Activated gamma-delta T cell (primary cell): ENCODE data around the gene EIF2B2.
"Not testable (repeated sequence)": the region's sequence is repeated elsewhere in the genome, so short reads cannot be mapped to it uniquely, and the experiment has no call there.

Experiments
- DNase-seq: peaks from one replicate; lab custom pipeline; 2025; lab: John Stamatoyannopoulos, UW

EIF2B2 gene

DNA sequence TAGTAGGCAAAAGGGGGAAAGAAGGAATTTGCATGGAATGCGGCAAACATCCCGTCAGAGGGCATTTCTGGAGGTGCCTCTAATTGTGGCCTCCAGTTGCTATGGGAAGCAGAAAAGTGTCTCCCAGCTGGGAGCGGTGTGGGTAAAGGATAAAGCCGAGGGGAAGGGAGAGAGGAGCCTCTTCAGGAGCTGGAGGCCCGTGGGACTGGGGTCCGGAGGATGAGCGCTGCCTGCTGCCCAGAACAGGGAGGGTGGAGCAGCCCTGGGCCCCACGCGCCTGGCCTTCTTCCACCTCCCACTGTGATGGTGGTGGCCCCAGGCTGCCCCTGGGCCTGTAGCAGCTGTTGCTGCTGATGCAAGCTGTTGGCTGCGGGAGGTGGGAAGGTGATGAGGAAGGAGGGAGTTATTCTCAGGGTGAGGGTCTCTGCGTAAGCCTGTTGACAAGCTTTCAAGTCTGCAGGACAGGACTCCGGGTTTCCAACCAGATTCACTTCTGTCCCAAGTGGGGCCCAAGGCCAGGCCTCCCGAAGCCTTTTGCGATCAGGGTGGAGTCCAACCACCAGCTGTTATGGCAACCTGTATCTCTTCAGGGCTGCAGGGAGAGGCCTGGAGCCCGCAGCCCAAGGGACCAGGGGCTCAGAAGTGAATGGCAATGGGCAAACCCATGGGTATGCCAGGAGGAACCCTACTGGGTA lies 28.2 kb upstream of the EIF2B2 start:
- DNase-seq: no peak

DNA sequence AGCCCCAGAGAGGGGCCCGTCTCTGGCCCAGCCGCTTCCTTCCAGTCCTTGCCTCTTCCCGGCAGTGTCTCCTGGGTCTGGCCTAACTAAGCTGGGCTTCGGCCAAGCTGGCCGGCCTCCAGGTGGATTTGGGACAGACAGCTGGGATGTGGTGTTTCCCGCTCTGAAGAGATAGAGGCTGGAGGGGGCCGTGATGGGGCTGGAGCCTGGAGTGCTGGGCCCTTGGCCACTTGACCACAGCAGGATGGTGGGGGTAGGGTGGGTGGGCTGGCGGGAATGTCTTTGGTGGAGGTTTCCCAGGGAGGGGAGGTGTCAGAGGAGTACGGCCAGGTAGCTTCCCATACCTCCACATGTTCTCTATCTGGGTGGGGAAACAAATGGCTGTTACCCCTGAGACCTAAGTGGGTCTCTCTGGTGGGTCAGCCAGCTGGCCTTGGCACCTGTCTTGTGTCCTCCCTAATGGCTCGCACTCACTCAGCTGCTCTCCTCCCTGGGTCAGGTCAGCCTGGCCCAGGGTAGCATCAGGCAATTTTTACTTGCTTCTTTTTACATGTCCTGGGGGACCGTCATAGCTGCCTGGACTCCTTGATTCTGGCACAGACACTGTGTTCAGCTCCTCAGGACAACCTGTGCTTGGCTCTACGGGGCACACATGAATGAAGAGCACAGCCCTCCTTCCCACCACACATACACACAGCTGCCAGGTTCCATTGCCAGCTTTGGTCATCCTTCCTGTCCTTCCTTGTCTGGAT lies 27.5 kb upstream of the EIF2B2 start:
- no peak for DNase-seq

DNA sequence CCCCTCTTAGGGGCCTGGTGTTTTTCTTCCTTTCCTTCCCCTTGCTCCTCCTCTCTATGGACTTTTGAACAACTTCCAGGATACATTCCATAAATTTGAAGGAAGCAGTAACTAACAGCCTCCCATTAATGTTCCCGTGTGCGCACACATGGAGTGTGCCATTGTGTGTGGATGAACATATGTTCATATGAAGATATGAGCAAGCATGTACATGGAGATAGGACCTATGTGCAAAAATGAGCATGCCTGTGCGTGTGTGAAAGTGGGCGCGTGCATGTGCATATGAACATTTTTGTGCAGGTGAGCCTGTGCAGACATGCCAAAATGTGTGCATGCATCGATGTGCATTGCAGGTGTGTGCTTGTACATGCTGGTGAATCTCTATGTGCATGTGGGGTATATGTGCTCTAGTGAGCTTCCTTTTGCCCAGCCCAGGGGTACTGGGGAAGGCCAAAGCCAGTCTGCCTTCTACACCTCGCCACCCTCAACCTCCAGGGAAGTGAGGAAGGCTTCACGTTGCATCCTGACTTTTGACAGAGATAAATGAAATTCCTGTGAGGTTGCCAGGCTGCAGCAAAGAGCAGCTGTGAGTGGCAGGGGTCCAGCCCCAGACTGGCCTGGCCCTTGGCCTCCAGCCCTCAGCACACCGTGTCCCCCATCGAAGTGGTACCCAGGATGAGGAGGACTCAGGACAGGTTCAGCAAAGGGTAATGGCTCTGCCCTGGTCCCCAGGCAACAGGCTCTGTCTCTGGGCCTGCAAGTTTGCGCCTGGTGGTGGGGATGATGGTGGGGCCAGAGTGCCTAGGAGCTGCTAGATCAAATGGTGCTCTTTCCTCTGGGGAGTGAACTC lies 26.2 kb upstream of the EIF2B2 start:
- DNase-seq: no peak

DNA sequence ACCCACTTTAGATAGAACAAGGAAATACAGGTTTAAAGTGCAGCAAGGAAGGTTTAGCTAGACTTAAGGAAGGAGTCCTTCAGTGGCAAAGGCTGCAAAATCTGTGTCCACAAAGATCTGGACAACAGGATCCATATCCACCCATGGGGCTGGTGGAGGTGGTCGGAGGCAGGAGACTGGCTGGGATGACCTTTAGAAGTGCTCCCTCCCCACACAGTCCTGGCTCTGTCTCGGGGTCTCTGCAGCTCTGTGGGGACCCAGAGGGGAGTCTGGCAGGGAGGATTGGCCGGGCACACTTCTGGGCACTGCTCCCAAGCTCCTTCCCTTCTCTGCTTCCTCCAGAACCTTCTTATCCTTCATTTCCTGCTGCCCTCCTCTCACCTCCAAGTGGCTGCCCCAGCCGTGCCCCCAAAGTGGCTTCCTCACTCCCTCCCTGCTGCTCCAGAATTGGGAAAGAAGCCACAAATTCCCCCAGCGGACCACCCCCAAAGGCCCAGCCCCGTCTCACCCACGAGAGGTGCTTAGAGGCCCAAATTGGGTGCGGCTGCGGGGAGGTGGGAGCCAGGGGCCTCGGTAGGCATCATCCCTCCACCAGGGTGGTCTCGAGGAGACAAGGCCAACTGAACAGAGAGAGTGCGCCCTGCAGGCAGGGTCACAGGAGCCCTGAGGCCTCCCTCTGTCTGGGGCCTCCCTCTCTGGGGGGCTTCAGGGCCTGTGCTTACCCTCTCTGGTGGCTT lies 25.4 kb upstream of the EIF2B2 start:
- no peak for DNase-seq

DNA sequence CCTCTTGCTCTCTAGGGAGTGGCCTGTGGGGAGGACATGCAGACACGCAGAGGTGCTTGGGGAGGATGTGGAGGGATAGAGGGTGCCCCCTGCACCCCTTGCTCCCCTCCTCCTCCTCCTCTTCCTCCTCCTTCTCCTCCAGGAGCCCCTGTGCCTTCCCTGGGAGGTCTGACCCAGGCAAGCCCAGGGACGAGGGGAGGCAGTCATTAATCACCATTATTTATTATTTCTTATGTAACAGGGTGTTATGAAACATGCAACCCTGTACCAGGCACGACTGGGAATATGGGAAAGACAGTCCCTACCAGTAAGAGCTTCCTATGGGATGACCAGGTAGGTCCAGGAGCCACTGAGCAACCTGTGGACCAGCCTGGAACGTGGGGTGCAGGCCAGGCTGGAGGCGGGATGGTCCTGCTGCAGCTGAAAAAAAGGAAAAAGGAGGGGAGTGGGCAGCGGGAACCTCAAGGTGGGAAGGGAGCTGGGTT lies 24.8 kb upstream of the EIF2B2 start:
- DNase-seq: no peak

DNA sequence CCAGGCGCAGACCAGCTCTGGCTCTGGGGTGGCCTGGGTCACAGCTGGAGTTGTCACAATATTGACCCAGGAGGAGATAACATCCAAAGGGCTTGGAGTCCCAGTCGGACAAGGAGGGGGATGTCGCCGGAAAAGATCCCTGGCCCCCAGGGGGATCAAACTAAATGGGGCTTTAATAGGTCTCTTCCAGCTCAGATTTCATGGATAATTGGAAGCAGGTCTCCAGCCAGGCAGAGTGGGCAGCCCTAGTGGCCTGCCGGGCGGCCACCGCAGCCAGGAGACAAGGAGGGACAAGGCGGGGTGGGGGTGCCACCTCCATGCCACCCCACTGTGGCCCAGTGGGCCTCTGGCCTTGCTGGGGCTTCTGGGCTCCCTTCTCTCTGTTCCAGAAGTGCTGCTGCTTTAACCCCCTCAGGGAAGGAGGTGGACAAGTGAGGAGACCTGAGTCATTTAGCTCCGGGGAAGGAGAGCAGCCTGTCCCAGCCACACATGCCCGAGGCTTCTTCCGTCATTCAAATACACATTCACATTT lies 24.2 kb upstream of the EIF2B2 start:
- DNase-seq: no peak

DNA sequence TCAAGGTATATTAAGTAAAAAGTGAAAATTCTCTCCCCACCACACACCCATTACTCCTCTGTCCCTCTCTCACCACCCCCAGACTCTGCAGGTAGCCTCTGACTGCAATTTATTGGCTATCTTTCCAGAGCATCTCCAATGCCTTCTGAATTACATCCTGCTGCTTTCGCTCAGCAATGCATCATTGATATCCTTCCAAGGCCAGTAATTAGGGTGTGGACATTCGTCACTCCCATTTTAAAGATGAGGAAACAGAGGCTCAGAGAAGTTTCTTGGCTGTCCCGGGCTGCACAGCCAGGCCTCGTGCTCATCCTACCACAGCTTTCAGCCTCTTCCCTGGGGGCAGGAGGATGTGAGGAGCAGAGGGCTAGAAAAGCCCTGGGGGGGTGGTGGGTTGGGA lies 23.7 kb upstream of the EIF2B2 start:
- DNase-seq: no peak

DNA sequence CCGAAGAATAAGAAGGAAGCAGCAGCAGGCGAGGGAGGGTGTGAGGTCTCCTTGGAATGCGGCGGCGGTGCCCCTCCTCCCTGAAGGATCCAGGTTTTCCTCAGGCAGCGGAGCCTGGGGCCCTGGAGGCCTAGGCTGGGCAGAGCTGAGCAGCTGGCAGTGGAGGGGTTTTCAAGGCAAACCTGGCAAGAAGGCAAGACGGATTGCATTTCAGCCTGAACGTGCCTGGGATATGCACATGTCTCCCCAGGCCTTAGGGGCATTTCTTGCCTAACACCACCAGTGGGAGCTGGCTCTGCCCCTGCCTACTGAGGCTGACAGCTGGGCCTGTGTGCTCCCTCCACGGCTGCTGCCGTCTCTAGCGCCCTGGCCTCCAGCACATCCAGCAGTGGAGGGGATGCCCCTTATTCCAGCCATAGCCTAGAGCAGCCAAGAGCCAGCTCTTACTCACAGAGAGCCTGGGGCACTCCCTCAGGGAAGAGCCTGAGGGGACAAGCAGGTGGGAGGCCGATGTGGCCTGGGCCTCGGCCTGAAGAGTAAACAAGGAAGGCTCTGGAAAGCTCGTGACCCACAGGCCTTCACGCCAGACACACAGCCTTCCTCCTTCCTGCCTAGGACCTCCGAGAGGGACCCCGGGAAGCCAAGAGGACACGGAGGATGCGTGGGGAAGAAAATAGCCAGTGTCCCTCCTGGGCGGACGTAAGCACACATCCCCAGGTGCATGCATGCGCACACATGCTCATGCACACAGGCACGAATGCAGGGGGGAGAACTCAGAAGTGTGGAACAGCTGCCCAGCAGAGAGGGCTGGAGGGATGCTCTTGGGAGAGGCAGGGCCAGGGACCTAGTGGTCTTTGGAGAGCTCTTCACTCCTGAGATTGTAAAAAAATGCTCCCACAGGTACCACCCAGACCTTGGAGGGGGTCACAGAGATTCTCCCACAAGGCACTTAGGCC lies 23.0 kb upstream of the EIF2B2 start:
- DNase-seq: no peak

DNA sequence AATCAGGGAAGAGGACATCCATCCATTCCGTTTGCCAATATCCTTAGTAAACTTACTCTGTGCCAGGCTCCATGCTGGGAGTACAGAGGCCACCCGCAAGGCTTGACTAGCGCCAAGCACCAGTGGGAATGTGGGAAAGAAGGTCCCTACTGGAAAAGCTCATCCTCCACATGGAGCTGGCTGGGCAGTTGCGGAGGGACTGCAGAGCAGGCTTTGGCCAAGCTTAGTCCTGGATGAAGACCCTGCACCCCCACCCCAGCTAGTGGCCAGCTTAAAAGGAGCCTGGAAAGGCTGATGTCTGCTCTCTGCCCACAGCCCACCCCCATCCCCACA lies 22.4 kb upstream of the EIF2B2 start:
- no peak for DNase-seq

DNA sequence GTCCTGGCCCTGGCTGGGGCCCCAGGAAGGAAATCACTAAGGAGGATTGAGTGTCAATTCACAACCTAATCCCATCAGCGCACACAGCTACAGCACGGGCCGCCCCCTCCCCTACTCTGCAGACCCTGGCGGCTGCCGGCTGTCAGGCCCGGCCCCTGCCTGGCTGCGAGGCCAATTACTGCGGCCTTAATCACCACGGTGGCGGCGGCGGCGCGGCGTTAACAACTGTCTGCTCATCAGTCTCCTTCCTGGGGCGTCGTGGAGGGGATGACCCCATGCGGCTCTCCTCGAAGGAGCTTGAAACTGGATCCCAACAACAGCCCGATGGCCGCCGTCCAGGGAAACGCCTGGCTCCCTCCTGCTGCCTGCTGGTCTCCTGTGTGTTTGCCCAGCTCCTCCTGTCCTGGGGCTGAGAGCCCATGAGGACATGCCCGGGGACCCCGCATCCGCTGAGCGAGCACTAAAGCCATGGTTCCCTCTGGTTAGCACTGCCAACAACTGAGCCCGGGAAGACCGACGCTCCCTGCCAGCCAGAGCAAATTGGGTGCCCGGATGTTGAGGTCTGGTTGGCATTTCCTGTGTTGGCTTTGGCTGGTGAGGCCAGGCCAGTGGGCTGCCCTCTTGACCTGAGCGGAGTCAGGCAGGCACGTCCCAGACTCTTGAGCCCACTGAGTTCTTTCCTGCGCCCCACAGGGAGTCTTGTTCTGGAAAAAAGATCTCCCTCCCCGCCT lies 21.8 kb upstream of the EIF2B2 start:
- DNase-seq: no peak

DNA sequence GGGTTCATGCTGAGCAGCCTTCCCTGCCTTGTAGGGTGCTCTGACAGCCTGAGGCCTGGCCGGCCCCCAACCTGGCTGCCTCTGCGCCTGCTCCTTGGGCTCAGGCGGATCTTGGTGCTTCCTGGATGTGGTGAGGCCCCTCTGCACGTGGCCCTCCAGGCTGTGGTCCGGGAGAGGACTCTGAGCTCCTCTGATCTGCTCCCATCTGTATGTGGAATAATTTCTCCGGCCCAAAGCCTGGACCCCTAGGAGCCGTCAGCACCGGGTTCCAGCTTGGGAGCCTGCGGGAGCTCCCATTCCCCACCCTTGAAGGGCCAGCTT lies 21.3 kb upstream of the EIF2B2 start:
- no peak for DNase-seq

DNA sequence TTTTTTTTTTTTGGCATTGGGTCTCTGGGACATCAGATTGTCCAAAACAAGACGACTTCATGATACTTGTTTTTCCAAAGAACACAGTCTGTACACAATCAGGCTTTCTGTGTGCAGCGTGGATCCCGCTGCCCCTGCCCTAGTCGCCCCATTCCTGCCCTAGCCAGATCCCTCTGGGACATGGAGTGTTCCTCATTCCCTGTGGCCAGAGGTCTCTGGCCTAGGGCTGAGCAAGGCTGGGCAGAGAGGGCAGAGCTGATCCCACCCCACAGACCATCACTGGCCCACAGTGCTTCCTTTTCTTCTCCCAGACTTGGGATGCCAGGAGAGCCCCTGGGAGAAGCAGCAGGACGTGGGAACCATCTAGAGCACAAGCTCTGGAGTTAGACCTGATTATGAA lies 20.9 kb upstream of the EIF2B2 start:
- no peak for DNase-seq

DNA sequence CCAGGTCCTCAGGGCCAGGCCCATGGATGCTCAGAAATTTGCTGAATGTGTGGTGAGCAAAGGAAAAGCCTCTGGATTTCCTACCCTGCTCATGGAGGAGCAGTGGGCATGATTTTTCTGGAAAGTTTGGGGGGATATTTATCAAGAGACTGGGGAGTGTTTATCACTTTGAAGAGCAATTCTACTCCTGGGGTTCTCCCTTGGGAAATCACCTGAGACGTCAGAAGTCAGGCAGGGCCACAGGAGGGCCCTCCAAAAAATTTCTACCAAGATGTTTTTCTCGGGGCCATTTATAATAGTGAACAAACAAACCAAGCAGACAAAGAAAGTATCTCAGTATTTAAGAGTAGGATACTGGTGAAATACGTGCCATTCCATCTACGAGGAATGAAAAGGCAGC lies 20.1 kb upstream of the EIF2B2 start:
- no peak for DNase-seq

DNA sequence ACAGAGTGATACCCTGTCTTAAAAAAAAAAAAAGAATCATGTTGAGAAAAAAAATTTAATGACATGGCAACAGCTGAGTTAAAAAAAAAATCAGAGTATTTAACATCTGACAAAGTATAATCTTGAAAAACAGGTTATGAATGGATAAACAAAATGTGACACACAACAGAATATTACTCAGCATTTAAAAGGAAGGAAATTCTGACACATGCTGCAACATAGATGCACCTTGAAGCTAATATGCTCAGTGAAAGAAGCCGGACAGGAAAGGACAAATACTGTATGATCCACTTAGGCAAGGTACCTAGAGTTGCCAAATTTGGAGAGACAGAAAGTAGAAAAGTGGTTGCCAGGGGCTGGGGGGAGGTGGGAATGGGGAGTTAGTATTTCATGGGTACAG lies 19.4 kb upstream of the EIF2B2 start:
- no peak for DNase-seq

DNA sequence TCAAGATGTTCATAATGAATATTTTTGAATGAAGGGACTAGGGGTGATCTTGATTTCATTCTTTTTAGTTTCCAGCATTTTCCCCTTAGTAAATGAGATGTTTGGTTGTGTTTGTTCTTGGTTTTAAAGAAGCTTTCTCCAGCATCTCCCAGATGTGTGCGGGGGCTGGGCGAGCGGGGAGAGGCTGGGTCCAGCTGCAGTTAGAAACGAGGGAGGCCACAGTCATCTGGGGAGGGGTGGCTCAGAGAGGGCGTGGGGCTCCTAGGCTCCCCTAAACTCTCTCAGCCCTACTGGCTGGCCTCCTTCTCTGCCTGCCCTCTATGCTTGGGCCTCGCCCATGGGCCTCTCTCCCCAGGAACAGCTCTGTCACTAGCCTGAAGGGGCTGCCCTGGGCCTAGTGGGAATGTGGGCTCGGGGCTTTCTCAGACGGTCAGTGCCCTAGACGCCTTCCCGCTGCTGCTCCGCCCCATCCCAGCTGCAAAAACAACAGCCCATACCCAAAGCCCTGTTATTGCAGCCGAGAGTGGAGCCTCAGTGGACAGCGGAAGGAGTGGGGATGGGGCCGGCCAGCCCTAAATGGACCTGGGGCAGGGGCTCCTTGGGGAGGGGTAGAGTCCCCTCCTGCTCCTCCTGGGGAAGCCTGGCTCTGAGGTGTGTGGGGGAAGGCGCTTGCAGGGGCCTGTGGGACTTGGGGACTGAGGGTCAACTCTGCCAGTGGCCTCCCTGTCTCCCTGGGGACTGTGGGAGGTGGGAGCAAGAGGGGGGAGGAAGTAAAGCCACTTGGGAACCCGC lies 18.3 kb upstream of the EIF2B2 start:
- no peak for DNase-seq

DNA sequence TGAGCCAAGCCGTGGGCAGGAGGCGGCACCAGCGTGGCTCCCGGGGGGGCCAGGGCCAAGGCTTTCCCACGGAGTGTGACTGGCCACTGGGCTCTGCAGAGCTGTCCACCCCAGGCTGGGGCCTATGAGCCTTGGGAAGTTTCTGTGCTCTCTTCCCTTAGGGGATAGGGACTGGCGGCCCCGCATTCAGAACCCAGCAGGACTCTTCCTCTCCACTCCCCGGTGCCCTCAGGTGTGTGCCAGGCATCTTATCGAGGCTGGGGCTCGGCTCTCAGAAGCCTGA lies 17.8 kb upstream of the EIF2B2 start:
- DNase-seq: no peak

DNA sequence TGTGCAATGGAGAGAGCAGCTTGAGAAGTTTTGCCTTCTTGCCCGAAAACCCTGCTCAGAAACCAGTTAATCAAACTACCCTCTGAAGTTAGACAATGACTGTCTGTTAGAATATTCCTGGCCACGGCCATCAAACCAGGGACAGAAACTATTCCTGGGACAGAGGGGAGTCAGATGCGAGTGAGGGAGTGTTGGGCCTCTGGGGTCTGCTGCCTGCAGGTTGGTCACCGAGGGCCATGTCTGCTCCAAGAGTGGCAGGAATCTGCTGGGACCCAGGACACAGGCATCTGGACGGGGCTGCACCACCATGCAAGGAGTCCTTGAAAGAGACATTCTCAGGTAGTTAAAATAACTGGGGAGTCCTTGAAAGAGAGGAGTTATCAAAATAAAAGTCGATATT lies 16.9 kb upstream of the EIF2B2 start:
- DNase-seq: no peak

DNA sequence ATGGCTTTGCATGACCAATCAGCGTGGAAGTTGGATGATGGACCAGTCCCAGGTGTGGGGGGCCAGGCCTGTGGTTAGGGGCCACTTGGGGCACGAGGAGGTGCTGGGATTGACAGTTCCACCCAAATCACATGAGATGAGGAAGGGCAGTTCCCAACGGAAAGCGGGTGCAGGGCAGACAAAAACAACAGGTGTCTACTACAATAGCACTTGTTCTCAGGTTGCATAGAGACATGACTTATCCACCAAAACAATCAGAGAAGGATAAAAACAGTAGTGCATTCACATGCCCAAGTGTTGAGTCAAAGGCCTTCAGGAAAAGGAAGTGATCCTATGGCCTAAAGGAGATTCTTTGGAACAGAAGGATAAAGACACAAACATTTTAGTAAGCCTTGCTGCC lies 14.6 kb upstream of the EIF2B2 start:
- DNase-seq: no peak

DNA sequence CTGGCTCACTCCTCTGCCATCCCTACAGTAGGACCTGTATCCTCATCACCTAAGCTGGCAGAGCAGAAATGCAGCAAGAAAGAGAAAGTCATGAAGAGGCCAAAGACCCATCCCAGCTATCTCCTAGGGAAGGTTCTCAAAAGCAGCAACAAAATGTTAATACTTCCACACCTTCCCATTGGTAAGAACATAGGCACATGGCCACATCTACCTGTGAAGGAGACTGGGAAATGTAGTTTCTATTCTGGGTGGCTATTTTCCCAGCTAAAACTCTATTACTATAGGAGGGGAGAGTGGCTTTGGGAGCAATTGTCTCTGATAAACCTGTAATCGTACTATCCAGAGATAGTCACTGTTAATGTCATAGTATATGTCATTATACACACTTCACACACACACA lies 13.7 kb upstream of the EIF2B2 start:
- no peak for DNase-seq

DNA sequence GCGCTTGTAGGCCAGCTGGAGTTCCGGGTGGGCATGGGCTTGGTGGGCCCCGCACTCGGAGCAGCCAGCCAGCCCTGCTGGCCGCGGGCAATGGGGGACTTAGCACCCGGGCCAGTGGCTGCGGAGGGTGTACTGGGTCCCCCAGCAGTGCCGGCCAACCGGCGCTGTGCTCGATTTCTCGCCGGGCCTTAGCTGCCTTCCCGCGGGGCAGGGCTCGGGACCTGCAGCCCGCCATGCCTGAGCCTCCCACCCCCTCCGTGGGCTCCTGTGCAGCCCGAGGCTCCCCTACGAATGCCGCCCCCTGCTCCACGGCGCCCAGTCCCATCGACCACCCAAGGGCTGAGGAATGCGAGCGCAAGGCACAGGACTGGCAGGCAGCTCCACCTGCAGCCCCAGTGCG lies 8.5 kb upstream of the EIF2B2 start:
- not testable (repeated sequence) for DNase-seq
